ENCODE data around the gene PMEL.
"Not testable (repeated sequence)": the region's sequence is repeated elsewhere in the genome, so short reads cannot be mapped to it uniquely, and the experiment has no call there.

The PMEL gene

GRCh38 chr12:55965941-55966407, at the start of gene PMEL:
PMEL (minus strand) TSS chr12:55966042; CDS start chr12:55966011, 31 bp downstream.
- DNase-seq (ENCODE audit: low read depth): no peak

DNA sequence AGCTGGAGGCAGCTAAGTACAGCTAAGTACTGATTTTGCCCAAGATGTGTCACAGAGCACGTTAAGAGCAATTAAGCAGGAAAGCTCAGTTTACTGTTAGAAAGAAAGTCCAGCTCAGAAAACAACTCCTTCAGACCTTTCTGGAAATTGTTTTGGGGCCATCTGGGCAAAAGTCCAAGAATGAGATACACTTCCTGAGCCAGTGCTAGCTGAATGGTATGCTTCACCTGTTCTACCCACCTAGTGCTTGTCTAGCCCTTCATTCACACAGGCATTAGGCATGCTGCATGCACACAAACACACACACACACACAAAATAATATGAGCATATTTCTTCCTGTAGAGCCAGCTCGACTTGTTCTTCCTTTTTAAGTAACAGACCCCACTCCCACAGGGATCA, 48.4 kb upstream of the PMEL start:
- no peak for DNase-seq (ENCODE audit: low read depth)

DNA sequence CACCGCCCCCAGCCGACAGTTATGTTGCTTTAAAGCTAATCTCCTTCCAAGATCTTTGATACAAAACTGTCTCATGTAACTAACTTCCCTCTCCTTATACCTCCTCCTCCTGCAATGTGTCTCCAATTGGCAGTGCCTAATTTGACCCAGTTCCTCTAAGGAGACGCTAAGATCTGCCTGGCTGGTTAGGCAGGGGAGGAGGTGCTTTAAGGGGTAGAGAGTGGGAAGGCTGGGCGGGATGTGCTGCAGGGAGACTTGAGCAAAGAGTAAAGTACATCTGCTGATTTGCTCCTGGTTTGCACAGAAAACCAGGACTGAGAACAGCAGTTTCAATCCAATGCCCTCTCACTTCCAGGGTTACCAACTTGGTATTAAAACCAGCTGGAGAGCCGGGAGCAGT, 47.6 kb upstream of the PMEL start:
- no peak for DNase-seq (ENCODE audit: low read depth)

DNA sequence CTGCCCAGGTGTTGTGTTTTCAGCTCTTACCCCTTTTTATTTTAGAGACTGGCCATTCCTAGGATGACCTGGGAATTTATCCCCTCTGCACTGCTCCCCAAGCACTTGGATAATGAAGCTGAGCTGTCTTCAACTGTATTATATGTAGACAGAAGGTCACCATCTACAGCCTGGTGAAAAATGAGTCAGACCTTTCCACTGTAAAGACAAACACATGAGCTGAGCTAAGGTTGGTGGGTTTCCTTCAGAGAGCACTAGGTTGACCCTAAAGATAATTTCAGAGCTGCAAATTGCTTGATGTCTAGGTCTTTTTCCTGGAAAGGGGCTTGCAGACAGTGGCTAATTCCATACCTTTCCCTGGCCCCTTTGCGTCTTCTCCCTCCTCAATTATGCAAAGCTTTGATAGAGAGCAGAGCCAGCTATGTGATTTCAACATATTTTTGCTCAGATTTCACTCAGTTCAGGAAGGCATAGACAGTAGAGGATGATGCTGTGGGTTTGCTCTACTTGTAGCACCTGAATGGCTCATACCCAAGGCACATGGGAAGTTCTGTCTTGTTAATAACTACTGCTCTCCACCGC, 45.8 kb upstream of the PMEL start:
- DNase-seq (ENCODE audit: low read depth): no peak

DNA sequence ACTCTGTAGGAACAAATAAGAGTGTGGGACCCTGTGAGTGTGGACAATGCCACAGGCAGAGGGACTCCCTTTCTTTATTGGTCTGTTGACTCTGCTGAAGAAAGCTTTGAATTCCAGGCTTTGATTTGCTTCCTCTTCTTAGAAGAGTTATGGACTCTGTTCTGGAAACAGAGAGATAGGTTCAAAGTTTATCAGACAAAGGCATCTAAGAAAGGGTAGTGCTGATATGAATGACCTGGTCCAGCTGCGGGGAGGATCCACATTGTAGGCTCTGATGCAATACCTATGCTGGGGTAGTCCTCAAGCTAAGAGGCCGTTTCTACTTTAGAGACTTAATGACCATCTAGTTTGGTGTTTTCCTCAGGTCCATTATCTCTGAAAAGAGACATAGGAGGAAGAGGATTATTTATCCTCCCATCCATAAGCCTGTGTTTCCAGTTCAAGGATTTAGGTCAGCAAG, 44.3 kb upstream of the PMEL start:
- no peak for DNase-seq (ENCODE audit: low read depth)

DNA sequence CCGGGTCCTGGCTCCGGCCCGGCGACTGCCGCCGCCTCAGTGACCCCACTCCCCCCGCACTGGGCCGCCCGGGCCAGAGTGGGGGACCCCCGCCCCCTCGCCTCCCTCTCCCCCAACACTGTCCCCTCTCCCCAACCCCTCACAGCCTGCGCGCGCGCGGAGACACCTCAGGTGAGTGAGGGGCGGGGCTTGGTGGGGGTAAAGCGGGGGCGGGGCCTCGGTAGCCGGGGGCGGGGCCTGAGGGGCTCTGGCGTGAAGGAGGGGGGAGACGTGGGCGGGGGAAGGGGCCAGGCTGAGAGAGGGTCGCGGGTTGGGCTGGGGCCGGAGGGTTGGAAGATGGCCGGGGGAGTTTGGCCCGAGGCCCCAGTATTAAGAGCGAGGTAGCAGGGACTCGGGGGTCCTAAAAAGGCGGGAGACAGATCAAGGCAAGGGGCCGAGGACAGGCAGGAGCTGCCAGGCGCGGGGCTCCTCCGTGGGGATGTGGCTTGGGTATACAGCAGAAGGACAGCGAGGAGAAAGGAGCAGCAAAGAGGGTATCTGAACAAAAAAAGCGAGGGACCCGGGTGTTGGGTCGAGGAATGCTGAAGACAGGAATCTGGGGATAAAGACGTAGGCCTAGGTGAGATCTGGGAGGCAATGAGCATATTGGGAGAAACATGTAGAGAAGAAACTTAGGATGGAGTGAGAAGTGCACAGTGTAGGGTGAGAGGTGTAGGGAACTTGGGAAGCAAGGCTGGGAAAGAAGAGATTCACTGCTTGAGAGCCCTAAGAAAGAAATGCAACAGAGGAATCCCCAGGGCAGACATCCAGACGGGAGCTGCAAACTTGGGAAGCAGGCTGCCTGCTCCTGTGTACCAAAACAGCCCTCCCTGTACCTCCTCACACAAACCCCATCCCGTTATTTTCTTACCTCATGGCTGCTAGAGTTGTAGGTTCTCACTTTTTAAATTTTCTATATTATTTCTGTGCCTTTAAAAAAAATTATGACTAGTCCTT, 42.0 kb upstream of the PMEL start:
- DNase-seq (ENCODE audit: low read depth): no peak

DNA sequence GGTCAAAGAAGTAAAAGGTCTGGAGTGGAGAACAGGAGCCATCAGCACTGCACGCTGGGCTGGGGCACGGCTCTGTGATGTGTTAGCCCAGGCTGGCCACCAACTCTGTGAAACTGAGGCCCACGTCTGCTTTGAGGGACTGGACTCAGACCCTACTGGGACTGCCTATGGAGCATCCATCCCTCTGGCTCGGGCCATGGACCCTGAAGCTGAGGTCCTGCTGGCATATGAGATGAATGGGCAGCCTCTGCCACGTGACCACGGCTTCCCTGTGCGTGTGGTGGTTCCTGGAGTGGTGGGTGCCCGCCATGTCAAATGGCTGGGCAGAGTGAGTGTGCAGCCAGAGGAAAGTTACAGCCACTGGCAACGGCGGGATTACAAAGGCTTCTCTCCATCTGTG, 38.4 kb upstream of the PMEL start:
- DNase-seq (ENCODE audit: low read depth): no peak

- not testable (repeated sequence) for DNase-seq (ENCODE audit: low read depth)
These were observed 37.5 kb upstream of the PMEL start for GRCh38 chr12:56003376-56003775.

DNA sequence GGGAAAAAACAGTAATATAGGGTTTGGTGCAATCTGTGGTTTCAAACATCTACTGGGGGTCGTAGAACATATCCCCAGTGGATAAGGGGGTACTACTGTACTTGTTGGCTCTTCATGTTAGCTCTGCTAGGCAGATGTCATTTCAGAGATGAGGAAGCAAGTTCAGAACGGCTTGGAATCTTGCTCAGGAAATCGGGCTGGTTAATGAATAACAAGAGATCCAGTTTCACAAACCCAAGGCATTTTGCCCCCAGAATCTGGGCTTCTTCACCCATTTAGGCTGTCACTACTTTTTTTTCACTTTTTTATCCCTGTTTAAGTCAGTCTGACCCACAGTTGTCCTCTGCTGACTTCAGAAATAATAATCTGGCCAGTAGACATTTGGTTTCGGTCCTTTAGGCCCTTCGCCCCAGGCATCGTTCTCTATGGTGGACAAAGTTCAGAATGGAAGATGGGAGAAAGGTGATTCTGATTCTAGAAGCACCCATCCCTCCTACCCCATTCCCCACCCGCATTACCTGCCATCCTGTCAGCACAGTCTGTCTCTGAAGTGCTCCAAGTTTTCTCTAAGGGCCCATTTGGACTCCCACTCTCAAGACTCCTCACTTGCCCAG, 35.8 kb upstream of the PMEL start:
- DNase-seq (ENCODE audit: low read depth): no peak

DNA sequence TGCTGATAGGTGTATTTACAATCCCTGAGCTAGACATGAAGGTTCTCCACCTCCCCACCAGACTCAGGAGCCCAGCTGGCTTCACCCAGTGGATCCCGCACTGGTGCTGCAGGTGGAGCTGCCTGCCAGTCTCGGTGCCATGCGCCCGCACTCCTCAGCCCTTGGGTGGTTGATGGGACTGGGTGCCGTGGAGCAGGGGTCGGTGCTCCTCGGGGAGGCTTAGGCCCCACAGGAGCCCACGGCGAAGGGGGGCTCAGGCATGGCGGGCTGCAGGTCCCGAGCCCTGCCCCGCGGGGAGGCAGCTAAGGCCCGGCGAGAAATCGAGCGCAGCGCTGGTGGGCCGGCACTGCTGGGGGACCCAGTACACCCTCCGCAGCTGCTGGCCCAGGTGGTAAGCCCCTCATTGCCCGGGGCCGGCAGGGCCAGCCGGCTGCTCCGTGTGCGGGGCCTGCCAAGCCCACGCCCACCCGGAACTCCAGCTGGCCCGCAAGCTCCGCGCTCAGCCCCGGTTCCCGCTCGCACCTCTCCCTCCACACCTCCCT, 34.2 kb upstream of the PMEL start:
- DNase-seq (ENCODE audit: low read depth): not testable (repeated sequence)

DNA sequence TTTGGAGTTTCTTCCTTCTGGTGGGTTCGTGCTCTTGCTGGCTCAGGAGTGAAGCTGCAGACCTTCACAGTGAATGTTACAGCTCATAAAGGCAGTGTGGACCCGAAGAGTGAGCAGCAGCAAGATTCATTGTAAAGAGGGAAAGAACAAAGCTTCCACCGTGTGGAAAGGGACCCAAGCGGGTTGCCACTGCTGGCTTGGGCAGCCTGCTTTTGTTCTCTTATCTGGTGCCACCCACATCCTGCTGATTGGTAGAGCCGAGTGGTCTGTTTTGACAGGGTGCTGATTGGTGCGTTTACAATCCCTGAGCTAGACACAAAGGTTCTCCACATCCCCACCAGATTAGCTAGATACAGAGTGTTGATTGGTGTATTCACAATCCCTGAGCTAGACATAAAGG, 33.7 kb upstream of the PMEL start:
- not testable (repeated sequence) for DNase-seq (ENCODE audit: low read depth)

- DNase-seq (ENCODE audit: low read depth): no peak
These were observed 31.7 kb upstream of the PMEL start for GRCh38 chr12:55997535-55997859.

GRCh38 chr12:55996715-55997534, 31.1 kb upstream of the PMEL start, which contains the start of gene SUOX:
SUOX (plus strand) TSS chr12:55997276; CDS start chr12:56002222, 4,946 bp downstream.
- DNase-seq (ENCODE audit: low read depth): peak; percentile 92

DNA sequence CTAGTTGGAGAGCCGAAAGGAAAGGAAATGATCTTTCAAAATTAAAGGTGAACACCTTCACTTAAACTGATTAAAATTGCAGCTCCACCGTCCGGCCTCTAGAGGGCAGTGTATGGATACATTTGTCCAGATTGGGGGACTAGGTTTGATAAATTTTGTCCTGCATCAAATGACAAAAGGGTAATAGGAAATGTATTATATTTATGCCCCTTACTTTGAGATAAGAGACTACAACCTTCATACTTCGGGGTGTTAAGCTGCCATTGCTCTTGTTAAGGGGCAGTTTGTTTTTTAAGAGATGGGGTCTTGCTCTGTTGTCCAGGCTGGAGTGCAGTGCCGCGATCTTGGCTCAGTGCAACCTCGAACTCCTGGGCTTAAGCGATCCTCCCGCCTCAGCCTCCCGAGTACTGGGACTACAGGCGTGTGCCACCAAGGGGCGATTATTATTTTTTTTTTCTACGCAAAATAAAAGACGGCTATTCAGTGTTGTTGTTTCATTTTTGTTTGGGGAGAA, 30.4 kb upstream of the PMEL start:
- peak; percentile 28 for DNase-seq (ENCODE audit: low read depth)

DNA sequence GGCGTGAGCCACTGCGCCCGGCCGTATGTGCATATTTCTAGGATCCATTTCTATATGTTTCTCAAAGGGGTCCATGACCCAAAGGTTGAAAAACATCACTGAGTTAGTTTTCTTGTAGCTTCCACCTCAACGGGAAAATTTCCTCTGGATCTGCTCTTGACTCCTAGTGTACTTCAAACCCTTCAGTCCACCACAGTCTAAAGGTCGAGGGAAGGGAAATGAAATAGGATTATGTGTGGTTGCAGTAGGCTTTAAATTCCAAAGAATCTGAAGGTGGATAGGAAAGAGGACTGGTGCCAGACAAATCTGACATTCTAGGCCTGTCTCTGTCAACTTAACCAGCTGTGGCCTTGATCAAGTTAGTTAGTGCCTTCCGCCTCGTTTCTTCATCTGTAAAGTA, 29.5 kb upstream of the PMEL start:
- DNase-seq (ENCODE audit: low read depth): no peak

DNA sequence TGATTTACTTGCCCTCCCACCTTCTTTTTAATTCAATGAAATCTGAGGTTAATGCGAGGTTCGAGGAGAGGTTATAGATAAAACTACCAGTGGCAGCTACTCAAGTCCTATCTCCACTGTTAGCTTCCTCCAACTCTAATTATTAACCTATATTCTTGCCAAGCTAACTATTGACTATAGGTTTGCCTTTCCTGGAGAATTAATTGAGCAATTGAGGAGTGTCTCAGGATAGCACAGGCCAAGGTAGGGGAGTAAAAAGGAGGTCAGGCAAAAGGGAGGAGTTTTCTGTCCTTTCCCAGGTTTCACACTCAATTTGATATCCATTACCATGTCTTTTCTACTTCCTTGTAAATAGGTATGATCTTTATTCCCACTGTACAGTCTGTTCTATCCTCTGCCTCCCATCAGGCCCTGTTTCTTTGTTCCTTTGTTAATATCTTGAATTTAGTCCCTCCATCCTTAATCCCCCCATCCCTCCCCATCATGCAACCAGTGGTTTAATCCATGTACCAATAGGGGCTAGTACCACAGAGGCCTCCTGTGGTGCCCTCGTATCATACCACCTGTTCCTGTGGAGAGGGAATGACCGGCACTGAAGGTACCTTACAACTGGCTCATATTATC, 27.5 kb upstream of the PMEL start:
- no peak for DNase-seq (ENCODE audit: low read depth)

GRCh38 chr12:55991110-55991509, 25.3 kb upstream of the PMEL start:
- no peak for DNase-seq (ENCODE audit: low read depth)

DNA sequence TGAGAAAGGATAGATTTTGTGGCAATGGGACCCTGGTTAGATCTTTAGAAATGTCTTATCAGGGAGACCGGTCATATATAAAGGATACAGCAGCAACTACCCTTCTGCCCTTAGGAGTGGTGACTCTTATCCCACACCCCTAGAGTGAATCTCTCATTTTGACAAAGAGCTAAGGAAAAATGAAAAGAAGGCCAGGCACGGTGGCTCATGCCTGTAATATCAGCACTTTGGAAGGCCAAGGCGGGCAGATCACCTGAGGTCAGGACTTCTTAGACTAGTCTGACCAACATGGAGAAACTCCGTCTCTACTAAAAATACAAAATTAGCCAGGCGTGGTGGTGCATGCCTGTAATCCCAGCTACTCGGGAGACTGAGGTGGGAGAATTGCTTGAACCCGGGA, 20.1 kb upstream of the PMEL start:
- not testable (repeated sequence) for DNase-seq (ENCODE audit: low read depth)

GRCh38 chr12:55985341-55985740, 19.5 kb upstream of the PMEL start:
- no peak for DNase-seq (ENCODE audit: low read depth)

DNA sequence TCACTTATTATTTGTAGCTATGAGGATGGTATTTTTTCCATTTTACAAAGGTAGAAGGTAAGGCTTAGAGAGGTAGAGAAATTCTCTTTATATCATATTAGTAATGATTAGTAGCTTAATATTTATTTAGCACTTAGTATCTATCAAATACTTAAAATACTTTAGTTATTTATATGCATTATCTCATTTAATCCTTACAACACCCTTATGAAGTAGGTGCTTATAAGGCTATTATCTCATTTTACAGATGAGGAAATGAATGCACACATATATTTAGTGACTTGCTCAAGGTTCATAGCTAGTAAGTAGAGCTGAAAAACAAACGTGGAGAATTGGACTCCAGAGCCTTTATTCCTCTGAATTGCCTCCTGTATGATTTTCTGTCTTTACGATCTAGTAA, 19.0 kb upstream of the PMEL start:
- no peak for DNase-seq (ENCODE audit: low read depth)

Measured in GM04504 (cell line).